GM21786 (cell line): Measurements from ENCODE around the gene CTNNA2.

Source experiments
- ATAC-seq: cut with Tn5 transposase; IDR thresholded peaks from one replicate; pipeline ENCODE4 v1.9.1; 2021; ENCODE audit not compliant: unreplicated experiment

Gene CTNNA2

GRCh38 chr2:79611448-79612016, 98.7 kb downstream of the CTNNA2 start:
- ATAC-seq, result no peak

- ATAC-seq, result no peak
These were observed 100.1 kb downstream of the CTNNA2 start for GRCh38 chr2:79612999-79613398.

- no peak for ATAC-seq
These were observed 106.6 kb downstream of the CTNNA2 start for GRCh38 chr2:79619442-79619841.

DNA sequence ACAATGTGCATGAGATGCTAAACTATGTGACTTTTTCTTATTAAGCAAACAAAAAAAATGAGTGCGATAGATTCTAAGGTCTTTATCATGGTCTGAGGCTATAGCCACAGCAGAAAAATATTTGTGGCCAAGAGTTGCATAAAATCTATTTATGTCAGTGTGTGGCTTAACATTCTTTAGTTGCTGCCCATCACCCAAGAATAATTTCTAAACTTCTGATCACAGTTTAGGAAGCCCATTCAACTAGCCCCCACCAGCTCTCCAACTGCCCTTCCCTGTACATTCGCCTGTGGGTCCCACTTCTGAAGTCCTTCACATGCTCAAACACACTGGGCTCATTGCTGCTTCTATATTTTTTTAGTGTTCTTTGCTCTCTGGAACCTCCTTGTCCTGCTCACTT, 107.1 kb downstream of the CTNNA2 start:
- ATAC-seq, result no peak

DNA sequence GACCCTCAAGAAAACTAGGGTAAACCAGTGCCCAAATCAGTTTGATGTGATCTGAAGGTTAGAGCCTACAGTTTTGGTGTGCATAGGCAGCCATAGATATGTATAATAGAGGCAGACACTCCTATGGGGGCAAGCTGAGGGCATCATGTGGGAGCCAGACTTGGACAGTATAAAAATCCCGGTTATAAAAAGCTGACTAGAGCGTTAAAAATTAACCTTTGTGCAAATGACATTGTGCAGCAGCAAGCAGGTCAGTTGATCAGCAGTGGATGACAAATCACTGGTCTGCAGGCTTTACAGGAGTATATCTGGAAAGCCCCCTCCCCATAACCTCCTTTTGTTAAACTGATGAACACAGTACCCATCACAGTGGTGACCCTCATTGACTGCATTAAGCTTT, 107.8 kb downstream of the CTNNA2 start:
- no peak for ATAC-seq

DNA sequence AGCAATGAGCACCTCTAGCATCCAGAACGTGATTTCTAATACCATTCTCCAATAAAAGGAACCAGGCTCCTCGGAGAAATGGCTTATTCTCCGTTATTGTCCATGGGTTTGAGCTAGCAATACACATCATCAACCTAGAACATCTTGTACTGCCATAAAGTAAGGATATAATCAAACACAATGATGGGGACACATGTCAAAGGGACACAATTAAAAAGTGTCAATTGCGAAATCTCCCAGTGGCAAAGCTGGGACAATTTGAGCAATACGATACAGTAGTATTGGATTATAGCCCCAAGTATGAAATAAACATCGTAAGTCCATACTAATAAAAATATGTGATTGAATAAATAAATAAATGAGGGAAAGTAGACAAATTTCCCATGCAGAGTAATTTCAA, 108.4 kb downstream of the CTNNA2 start:
- no peak for ATAC-seq

GRCh38 chr2:79621755-79622154, 108.9 kb downstream of the CTNNA2 start:
- ATAC-seq, result no peak

- ATAC-seq, result no peak
These were observed 109.7 kb downstream of the CTNNA2 start for GRCh38 chr2:79622508-79622907.

DNA sequence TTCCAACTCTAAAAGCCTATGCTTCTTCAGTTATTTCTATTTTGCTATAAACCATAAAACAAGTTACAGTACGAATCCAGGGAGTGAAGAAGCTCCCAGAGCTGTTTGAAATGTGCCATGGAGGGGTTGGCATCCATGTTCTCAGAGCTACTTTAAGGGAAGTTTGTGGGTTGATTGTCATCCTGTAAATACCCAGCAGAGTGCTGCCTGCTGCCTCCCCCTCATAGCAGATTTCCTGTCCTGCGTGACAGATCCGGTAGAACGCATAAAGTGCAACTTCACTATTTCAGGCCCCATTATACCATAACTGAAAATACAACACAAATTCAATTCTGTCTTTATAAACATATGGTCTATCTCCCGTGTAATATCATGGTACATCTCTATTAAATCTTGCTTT, 114.4 kb downstream of the CTNNA2 start:
- ATAC-seq, result no peak

- no peak for ATAC-seq
These were observed 117.2 kb downstream of the CTNNA2 start for GRCh38 chr2:79630060-79630459.

GRCh38 chr2:79630972-79631557, 118.2 kb downstream of the CTNNA2 start:
- no peak for ATAC-seq

- no peak for ATAC-seq
These were observed 125.6 kb downstream of the CTNNA2 start for GRCh38 chr2:79638410-79638809.

DNA sequence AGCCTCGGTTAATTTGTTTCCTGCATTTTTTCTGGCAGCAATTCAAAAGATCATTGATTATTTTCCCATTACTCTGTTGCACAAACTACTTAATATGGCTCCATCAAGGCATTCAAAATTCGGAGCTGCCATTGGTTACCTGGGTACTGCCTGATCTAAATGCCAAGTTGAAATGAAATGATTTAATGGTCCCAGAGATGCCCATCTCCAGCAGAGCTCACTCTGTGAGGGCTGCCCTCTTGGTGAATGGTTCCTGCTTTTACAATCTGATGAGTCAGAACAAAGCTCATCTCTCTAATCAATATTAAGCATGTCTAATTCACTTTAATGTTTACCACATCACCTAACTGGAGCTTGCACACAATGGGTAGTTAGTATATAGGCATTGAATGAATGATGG, 126.1 kb downstream of the CTNNA2 start:
- no peak for ATAC-seq

GRCh38 chr2:79640001-79640400, 127.2 kb downstream of the CTNNA2 start:
- no peak for ATAC-seq

DNA sequence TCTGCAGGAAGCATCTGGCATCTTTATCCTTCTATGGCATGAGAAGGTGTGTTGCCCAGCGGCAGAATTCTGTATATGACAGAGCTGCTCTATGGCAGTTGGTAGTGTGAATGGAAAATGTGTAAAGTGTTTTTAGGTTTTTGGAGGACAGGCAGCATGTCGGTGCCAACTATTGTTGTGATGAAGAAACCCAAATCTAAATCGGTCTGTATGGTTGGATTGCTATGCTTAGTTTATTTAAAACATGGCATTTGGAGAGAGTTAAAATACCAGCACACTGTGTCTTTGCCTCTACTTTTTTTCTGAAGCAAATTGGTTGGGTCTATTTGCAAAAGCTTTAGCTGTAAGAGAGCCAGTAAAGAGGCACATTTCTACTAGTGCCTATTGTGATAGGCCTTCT, 136.7 kb downstream of the CTNNA2 start:
- no peak for ATAC-seq

- ATAC-seq, result no peak
These were observed 147.7 kb downstream of the CTNNA2 start for GRCh38 chr2:79660557-79660956.

DNA sequence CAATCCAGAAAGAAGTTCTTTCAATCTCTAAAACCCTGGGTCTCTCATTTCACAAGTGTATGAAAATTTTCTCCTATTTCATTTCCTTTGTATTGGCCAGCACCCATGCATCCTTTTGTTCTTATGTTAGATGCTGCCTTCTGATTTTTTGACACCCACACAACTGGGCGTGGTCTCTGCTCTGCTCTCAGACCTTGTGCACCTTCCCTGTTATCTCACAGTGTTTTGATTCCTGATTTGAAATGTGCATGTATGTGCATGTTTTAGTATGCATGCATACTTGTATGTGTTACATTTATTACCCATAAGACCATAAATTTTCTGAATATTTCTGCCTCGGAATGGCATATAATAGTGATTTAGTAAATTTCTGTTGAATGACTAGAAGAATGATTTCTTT, 152.2 kb downstream of the CTNNA2 start:
- ATAC-seq, result no peak

DNA sequence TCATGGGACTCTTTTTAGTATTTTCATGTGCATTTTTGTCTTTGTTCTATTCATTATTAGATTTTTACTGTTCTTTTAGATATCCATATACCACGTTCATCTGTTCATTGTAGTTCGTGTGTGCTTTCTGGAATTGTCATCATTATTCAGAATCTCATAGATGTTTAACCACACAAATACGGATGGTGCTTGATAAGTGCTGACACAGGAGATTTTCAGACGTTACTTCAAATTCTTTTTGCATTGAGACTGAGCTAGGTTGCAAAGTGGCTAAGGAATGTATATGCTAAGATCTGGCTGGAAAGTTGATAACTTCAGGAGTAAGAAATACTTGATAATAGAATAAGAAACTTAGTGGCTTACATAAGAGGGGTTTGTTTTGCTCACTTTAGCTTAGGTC, 153.6 kb downstream of the CTNNA2 start:
- no peak for ATAC-seq

GRCh38 chr2:79669714-79670113, 156.9 kb downstream of the CTNNA2 start:
- no peak for ATAC-seq

GRCh38 chr2:79670198-79670597, 157.3 kb downstream of the CTNNA2 start:
- ATAC-seq, result no peak

- no peak for ATAC-seq
These were observed 174.0 kb downstream of the CTNNA2 start for GRCh38 chr2:79686884-79687283.

DNA sequence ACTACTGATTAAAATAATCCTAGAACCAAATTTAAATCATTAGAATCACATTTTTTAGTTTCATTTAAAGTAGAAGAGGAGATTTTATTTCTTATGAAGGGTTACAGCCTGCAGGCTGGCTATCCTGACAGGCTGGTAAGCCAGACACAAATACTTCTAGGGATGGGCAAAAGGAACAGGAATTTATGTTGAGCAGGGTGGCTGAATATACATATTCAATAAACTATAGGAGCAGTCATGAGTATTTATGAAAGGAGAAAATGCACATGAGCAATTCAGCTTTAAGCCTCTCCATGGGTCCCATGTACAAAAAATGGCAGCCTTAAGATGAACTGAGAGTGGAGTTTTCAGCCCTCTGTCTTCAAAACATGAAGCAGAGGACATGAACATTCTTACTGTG, 182.4 kb downstream of the CTNNA2 start:
- ATAC-seq, result no peak

DNA sequence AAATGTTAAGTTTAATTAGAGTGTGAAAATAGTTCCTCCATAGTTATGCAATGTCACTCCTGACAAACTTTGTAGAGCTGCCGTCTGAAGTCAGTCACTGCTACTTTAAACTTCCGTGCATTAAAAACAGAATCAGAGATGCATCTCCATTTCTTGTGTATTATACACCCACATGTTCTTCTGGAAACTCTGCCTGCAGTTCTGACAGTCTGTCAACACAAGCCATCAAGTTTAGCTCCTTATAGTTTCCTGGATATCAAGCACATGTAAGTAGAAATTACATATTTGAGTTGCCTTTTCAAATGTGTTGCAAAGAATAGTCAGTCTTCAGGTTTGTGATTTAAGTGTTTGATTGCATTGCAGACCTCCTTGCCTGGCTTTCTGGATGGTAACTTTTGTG, 184.3 kb downstream of the CTNNA2 start:
- no peak for ATAC-seq
